ENCODE measurements around the gene PLCB2.

PLCB2 gene

DNA sequence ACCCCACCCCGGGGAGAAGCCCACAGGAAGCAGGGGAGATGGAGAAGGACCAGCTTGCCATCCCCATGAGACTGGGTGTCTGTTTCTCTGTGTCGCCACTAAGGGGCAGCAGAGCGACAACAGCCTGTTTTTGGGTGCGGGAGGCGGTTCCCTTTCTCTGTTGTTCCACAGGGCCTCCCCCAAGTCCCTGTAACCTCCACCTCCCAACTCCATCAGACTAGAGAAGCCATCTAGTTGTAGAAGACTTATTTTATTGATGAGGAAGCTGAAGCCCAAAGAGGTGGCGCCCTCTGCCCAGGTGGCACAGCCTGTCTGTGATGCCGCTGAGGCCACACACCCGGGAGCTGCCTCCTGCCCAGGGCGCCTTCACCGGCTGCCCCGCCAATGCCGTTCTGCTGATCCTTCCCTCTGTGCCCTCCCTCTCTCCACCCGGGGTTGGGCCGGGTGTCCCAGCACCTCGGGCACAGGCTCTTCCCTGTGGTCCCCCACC is 36.9 kb upstream of the PLCB2 start:
- H3K9ac ChIP-seq (ENCODE audit: low read depth, low read length, poor library complexity, severe bottlenecking) = no peak overlapping the region
- H3K4me1 ChIP-seq (ENCODE audit: insufficient read depth, low read length, poor library complexity, severe bottlenecking) = no peaks in the 10 kb centered on the region

DNA sequence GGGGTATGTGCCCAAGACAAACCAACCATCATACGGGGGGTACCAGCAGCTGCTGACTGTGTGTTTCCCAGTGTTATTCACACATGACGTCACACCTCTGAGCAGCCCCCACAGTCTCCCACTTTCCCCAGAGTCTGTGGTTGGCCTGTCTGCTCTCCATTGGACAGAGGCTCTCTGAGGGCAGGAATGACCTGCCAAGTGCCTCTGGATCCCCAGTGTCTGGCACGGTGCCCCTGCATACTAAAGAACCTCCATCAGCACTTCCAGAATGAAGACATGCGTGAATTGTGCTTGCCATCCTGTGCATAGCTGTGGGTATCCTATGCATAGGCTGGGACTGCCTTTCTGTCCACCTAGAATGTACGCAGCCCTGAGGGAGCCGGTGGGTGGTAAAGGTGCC is 36.5 kb upstream of the PLCB2 start:
- Histone ChIP-seq H3K4me3 (ENCODE audit: low read length, poor library complexity, severe bottlenecking) (no peak overlapping the region), H3K27me3 (ENCODE audit: insufficient read depth, low read length, poor library complexity, severe bottlenecking) (no peaks in the 10 kb centered on the region), H3K79me2 (ENCODE audit: insufficient read depth, low read length) (no peaks in the 10 kb centered on the region), H3K36me3 (ENCODE audit: insufficient read depth, low read length) (no peaks in the 10 kb centered on the region), H3K9me2 (replicated peaks; ENCODE audit: low read depth, low read length) (no peaks in the 10 kb centered on the region), H3K4me1 (ENCODE audit: insufficient read depth, low read length, poor library complexity, severe bottlenecking) (no peaks in the 10 kb centered on the region), H3K9me3 (ENCODE audit: insufficient read depth, low read depth, low read length) (no peaks in the 10 kb centered on the region), H2AFZ (ENCODE audit: low read length) (no peak overlapping the region), H3K9ac (ENCODE audit: low read depth, low read length, poor library complexity, severe bottlenecking) (no peak overlapping the region), H3F3A (ENCODE audit: low read depth) (no peaks in the 10 kb centered on the region), H4K20me1 (ENCODE audit: insufficient read depth, low read length, poor library complexity, severe bottlenecking) (no peaks in the 10 kb centered on the region), H3K4me2 (ENCODE audit: low read depth, low read length, poor library complexity, severe bottlenecking) (no peak overlapping the region)
- TF ChIP-seq EZH2phosphoT487 (IDR thresholded peaks at IDR 0.05; ENCODE audit: borderline replicate concordance) (no peak), CTCF (conservative IDR thresholded peaks at IDR 0.05; ENCODE audit: low read length) (no peak)

More for the DNA sequence above, 36.9 kb upstream of the PLCB2 start:
- no peaks in the 10 kb centered on the region for H3K9me3 ChIP-seq (ENCODE audit: insufficient read depth, low read depth, low read length)
- no peak overlapping the region for H3K4me3 ChIP-seq (ENCODE audit: low read length, poor library complexity, severe bottlenecking)
- no peaks in the 10 kb centered on the region for H3K9me2 ChIP-seq (replicated peaks; ENCODE audit: low read depth, low read length)
- no peak overlapping the region for H2AFZ ChIP-seq (ENCODE audit: low read length)
- no peaks in the 10 kb centered on the region for H3K27me3 ChIP-seq (ENCODE audit: insufficient read depth, low read length, poor library complexity, severe bottlenecking)
- peak; percentile 88 for TF ChIP-seq CTCF (conservative IDR thresholded peaks at IDR 0.05; ENCODE audit: low read length)
- no peak for TF ChIP-seq EZH2phosphoT487 (IDR thresholded peaks at IDR 0.05; ENCODE audit: borderline replicate concordance)
- H4K20me1 ChIP-seq (ENCODE audit: insufficient read depth, low read length, poor library complexity, severe bottlenecking) = no peaks in the 10 kb centered on the region
- no peak overlapping the region for H3K4me2 ChIP-seq (ENCODE audit: low read depth, low read length, poor library complexity, severe bottlenecking)
- no peaks in the 10 kb centered on the region for H3F3A ChIP-seq (ENCODE audit: low read depth)
- no peaks in the 10 kb centered on the region for H3K36me3 ChIP-seq (ENCODE audit: insufficient read depth, low read length)
- no peaks in the 10 kb centered on the region for H3K79me2 ChIP-seq (ENCODE audit: insufficient read depth, low read length)

DNA sequence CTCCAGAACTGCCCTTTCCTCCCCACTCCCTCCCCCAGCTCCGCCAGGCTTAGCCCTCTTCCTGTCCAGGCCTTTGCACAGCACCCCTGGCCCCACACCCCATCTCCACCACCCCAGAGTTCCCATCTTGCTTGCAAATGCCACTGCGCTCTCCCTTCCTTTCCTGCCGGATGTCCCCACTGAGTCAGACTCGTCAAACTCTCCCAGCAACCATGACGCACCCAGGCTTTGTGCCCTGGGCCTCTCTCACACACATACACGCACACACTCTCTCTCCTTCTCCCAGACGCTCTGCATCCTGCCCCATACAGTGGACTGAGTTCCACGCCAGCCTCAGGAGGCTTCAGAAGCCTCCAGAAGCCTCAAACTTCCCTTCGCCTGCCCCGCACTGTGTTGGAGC is 35.8 kb upstream of the PLCB2 start:
- H3K36me3 ChIP-seq (ENCODE audit: insufficient read depth, low read length) = no peaks in the 10 kb centered on the region
- no peaks in the 10 kb centered on the region for H3K9me3 ChIP-seq (ENCODE audit: insufficient read depth, low read depth, low read length)
- no peaks in the 10 kb centered on the region for H3K79me2 ChIP-seq (ENCODE audit: insufficient read depth, low read length)
- no peaks in the 10 kb centered on the region for H3K27me3 ChIP-seq (ENCODE audit: insufficient read depth, low read length, poor library complexity, severe bottlenecking)
- H3K9ac ChIP-seq (ENCODE audit: low read depth, low read length, poor library complexity, severe bottlenecking) = no peak overlapping the region
- no peaks in the 10 kb centered on the region for H3K4me1 ChIP-seq (ENCODE audit: insufficient read depth, low read length, poor library complexity, severe bottlenecking)
- no peak overlapping the region for H2AFZ ChIP-seq (ENCODE audit: low read length)
- no peaks in the 10 kb centered on the region for H3F3A ChIP-seq (ENCODE audit: low read depth)
- no peak for TF ChIP-seq CTCF (conservative IDR thresholded peaks at IDR 0.05; ENCODE audit: low read length)
- TF ChIP-seq EZH2phosphoT487 (IDR thresholded peaks at IDR 0.05; ENCODE audit: borderline replicate concordance) = no peak
- H3K4me3 ChIP-seq (ENCODE audit: low read length, poor library complexity, severe bottlenecking) = no peak overlapping the region
- no peaks in the 10 kb centered on the region for H4K20me1 ChIP-seq (ENCODE audit: insufficient read depth, low read length, poor library complexity, severe bottlenecking)
- H3K9me2 ChIP-seq (replicated peaks; ENCODE audit: low read depth, low read length) = no peaks in the 10 kb centered on the region
- H3K4me2 ChIP-seq (ENCODE audit: low read depth, low read length, poor library complexity, severe bottlenecking) = no peak overlapping the region

Measured in Loucy (cell line).